Calu3 (cell line): Measurements from ENCODE around the gene PCSK5. TPM values are rescaled to one million over a fixed set of nuclear protein-coding genes. Genes with fewer than 3 reads are reported as not detected.

Experiments
- BruUV-seq: library from RNA; stranded (reverse); fragments of 400-500 nt; replicated peaks from 2 replicates; lab custom pipeline; 2021; lab: Mats Ljungman, UMichigan
- CTCF ChIA-PET: fragments of 300-600 bp; sonication (Branson Sonifier 250); formaldehyde crosslinking; loops from one replicate; lab custom pipeline; 2022; ENCODE audit warnings: antibody characterized with exemption; lab: Charles Lee
- DNase-seq: peaks from one replicate; pipeline ENCODE4 v3.0.0; 2022
- H3K27ac Mint-ChIP-seq: one replicate; pipeline ENCODE4 v1.8.0; 2022; ENCODE audit warnings: mixed read lengths; ENCODE audit not compliant: unreplicated experiment
- H3K27me3 Mint-ChIP-seq: one replicate; pipeline ENCODE4 v1.8.0; 2022; ENCODE audit warnings: mixed read lengths; ENCODE audit not compliant: unreplicated experiment
- H3K36me3 Mint-ChIP-seq: one replicate; pipeline ENCODE4 v1.8.0; 2022; ENCODE audit warnings: mild to moderate bottlenecking, moderate library complexity, mixed read lengths; ENCODE audit not compliant: insufficient read depth, unreplicated experiment
- H3K4me1 Mint-ChIP-seq: one replicate; pipeline ENCODE4 v1.8.0; 2022; ENCODE audit warnings: mild to moderate bottlenecking, low read depth, mixed read lengths; ENCODE audit not compliant: unreplicated experiment
- H3K4me3 Mint-ChIP-seq: one replicate; pipeline ENCODE4 v1.8.0; 2022; ENCODE audit warnings: mild to moderate bottlenecking, low read depth, moderate library complexity, mixed read lengths; ENCODE audit not compliant: unreplicated experiment
- H3K9me3 Mint-ChIP-seq: one replicate; pipeline ENCODE4 v1.8.0; 2022; ENCODE audit warnings: low read depth, mixed read lengths; ENCODE audit not compliant: unreplicated experiment
- CTCF ChIP-seq: fragments of 200-600 bp; IDR thresholded peaks from one replicate; pipeline ENCODE4 v1.8.0; 2022; ENCODE audit warnings: antibody characterized with exemption; ENCODE audit not compliant: unreplicated experiment
- intact Hi-C: fragments of 100-400 bp; cut with micrococcal nuclease; formaldehyde crosslinking; loops from one replicate; pipeline ENCODE4 v1.10.0; 2022; ENCODE audit not compliant: unreplicated experiment
- total RNA-seq: library from RNA; stranded (reverse); gene quantifications from 2 replicates; pipeline ENCODE4 v1.2.3, GENCODE V29; 2022

PCSK5 gene
- total RNA-seq, 1 experiment from 2014 or later = 38.4 TPM

- no peaks in the 10 kb centered on the region for H3K9me3 Mint-ChIP-seq
- DNase-seq = no peak
- intact Hi-C loops = loop anchor here (5.0 kb wide), 2 partner anchors 428 to 602 kb away; no protein-coding TSS in a partner anchor
- CTCF ChIA-PET = interaction anchor here (0.7 kb wide), 1 partner anchor 794 kb away, joined by 3 read pairs; no protein-coding TSS in a partner anchor
- no peak for TF ChIP-seq CTCF
- no peak overlapping the region for H3K27ac Mint-ChIP-seq
- BruUV-seq = no TSS peak
- H3K27me3 Mint-ChIP-seq = no peaks in the 10 kb centered on the region
- no peaks in the 10 kb centered on the region for H3K4me1 Mint-ChIP-seq
- no peaks in the 10 kb centered on the region for H3K36me3 Mint-ChIP-seq
- H3K4me3 Mint-ChIP-seq = no peak overlapping the region
These were observed 21.2 kb upstream of the PCSK5 start for GRCh38 chr9:75869236-75869635.

GRCh38 chr9:75870450-75870849 lies 20.0 kb upstream of the PCSK5 start:
- Mint-ChIP-seq H3K27ac (no peak overlapping the region), H3K4me3 (no peak overlapping the region), H3K36me3 (no peaks in the 10 kb centered on the region), H3K27me3 (no peaks in the 10 kb centered on the region), H3K4me1 (no peaks in the 10 kb centered on the region), H3K9me3 (no peaks in the 10 kb centered on the region)
- DNase-seq = no peak
- intact Hi-C loops = no loop called here
- no TSS peak for BruUV-seq
- CTCF ChIA-PET = no interaction called here
- no peak for TF ChIP-seq CTCF

GRCh38 chr9:75871624-75872023 lies 18.8 kb upstream of the PCSK5 start:
- Mint-ChIP-seq H3K9me3 (no peaks in the 10 kb centered on the region), H3K27me3 (no peaks in the 10 kb centered on the region), H3K27ac (no peak overlapping the region), H3K4me1 (no peaks in the 10 kb centered on the region), H3K36me3 (no peaks in the 10 kb centered on the region), H3K4me3 (no peak overlapping the region)
- TF ChIP-seq CTCF = no peak
- no peak for DNase-seq
- intact Hi-C loops = no loop called here
- CTCF ChIA-PET = no interaction called here
- BruUV-seq = no TSS peak

GRCh38 chr9:75873712-75874111 lies 16.8 kb upstream of the PCSK5 start:
- TF ChIP-seq CTCF = no peak
- intact Hi-C loops = no loop called here
- no peak for DNase-seq
- Mint-ChIP-seq H3K4me3 (no peak overlapping the region), H3K4me1 (no peaks in the 10 kb centered on the region), H3K27ac (no peak overlapping the region), H3K27me3 (no peaks in the 10 kb centered on the region), H3K9me3 (no peaks in the 10 kb centered on the region), H3K36me3 (no peaks in the 10 kb centered on the region)
- CTCF ChIA-PET = no interaction called here
- BruUV-seq = no TSS peak
